Stimulated activated CD8-positive, alpha-beta memory T cell treated with anti-CD3 and anti-CD28 coated beads, Interleukin-12 subunit alpha, Interleukin-12 subunit beta, amount 100 ng/mL, for 24 hours (primary cell): ENCODE data around the gene MCOLN1.

Experiments
- DNase-seq: peaks from one replicate; pipeline ENCODE4 v3.0.0-alpha.2; 2020; ENCODE audit errors: extremely low read depth

MCOLN1 gene

DNA sequence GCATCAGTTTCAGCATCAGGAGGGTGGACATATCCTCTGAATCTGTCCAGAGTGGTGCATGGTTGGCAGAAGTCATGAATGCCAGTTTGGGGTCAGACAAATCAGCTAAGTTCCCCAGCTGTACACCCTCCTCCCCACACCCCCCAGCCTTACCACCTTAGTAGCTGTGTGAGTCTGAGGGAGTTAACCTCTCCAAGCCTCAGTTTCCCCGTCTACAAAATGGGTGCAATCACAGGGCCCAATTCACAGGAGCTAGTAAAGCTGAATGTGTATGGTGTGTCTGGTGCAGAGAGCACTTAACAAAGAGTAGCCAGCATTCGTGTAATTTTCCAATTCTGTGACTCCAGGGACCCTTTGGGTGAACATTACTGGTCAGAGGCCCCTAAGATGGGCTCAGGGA, 19.9 kb upstream of the MCOLN1 start:
- no peak for DNase-seq

GRCh38 chr19:7504684-7505083, 17.7 kb upstream of the MCOLN1 start:
- DNase-seq = no peak

DNA sequence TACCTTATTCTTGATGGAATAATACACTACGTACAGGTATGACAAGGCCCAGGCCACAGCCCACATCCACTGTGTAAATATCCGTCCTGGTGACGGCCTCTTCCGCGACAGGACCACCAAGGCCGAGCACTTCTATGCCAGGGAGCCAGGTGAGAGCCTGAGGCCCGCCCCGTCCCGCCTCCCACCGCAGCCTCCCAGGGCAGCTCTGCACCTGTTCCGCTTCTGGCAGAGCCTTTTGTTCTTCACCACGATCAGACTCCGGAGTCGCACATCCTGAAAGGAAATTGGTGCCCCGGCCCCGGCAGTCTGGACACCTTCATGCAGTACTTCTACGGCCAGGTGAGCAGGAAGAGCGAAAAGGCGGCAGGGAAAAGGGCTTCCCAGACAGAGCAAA, 17.1 kb upstream of the MCOLN1 start:
- DNase-seq = no peak

DNA sequence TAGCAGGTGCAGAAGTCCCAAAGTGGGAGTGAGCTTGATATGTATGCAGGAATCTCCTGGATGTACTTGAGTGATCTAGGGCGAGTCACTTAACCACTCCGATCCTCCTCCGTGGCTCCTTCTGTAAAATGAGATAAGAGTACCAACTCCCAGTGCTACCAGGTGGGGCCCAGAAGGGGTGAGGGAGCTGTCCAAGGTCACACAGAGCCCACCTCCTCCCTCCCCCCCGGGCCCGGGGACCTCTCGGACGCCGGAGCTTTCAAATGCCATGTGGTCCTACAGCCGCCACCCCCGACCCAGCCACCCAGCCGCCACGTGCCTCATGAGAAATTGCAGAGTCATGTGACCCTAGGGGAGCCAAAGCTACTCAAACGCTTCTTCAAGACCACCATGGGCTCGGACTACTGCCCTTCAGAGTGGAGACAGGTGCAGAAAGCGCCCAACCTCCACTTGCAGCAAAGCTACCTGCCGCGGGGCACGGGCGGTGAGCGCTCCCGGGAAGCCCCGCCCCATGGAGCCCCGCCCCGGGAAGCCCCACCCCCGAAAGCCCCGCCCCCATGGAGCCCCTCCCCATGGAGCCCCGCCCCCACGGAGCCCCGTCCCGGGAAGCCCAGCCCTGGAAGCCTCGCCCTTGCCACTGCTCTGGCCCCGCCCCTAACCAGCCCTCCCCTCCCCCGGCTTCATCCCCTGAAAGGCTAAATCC, 16.6 kb upstream of the MCOLN1 start:
- DNase-seq = no peak

DNA sequence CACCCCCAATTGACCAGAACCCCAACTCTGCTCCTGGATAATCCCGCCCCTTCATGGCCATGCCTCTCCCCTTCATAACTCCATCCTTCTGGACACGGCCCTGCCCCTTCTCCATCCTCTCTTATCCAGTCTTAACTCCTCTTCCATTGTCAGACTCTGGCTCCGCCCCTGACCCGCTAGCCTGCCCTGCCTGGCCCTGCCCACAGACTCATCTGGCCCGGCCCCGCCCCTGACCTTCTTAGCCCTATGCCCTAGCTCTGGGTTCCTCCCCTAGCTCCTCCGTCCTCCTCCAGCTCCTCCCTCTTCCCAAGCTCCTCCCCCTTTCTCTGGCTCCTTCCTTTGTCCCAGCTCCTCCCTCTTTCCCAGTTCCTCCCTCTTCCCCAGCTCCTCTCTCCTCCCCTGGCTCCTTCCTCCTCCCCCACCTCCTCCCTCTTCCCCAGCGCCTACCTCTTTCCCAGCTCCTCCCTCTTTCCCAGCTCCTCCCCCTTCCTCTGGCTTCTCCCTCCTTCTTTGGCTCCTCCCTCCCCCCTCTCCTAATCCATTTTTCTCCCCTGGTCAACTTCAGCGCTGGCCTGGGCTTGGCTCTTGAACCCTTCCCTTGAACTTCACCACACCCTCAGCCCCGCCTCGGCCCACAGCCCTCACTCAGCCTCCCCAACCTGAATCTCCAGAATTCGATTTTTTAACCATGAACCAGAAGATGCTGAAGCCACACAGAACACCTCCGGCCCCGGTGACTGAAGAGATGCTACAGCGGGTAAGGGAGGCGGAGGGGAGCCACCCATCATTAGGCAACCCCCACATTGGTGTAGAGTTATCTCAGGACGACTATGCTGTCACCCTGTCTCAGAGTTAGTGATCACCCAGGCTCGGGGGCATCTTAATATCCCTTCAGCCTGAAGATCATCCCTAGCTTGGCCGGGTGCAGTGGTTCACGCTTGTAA, 15.8 kb upstream of the MCOLN1 start:
- no peak for DNase-seq

DNA sequence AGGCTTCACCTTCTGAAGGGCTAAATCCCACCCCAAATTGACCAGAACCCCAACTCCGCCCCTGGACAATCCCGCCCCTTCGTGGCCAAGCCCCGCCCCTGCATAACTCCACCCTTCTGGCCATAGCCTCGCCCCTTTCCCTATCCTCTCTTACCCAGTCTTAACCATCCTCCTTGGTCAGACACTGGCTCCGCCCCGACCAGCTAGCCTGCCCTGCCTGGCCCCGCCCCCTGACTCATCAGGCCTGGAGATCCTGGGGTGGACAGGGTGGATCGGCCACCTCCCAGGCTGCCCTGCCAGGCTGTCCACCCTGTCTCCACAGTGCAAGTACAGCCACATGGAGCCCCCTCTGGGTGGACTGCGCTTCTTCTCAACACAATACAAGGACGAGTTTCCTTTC, 14.5 kb upstream of the MCOLN1 start:
- DNase-seq = no peak

- DNase-seq = no peak
Observed at GRCh38 chr19:7509625-7510024, 12.8 kb upstream of the MCOLN1 start.

GRCh38 chr19:7512400-7512851, 10.0 kb upstream of the MCOLN1 start:
- DNase-seq = no peak

- DNase-seq = no peak
Observed at GRCh38 chr19:7513809-7514642, 8.4 kb upstream of the MCOLN1 start.

DNA sequence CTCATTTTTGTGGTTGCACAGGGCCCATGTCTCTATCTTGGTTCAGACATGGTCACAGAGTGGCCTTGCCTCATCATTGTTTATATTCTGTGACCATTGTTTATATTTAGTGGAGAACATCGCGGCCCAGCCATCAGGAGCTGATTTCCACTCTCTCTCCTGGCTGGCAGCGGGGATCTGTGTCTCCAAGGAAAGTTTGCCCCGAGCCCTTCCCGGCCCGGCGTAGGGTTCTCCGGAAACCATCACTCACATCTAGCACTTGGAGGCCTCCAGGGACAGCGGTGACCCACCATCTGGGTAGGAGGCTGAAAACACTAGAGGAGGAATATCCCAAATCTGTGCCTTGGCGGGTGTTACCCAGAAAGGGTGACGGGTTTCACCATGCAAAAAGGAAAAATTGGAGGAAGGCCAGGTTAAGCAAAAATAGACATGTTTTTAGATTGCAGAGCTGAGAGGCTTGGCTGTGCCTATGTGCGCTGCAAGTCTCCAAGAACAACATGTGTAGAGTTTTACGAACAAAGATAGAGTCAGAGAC, 7.2 kb upstream of the MCOLN1 start:
- no peak for DNase-seq

GRCh38 chr19:7515645-7516151, 6.7 kb upstream of the MCOLN1 start, which contains the start of gene ZNF358:
Gene ZNF358 (plus strand): TSS chr19:7516103. CDS start chr19:7519243, 3,140 bp downstream.
- no peak for DNase-seq

GRCh38 chr19:7516333-7516732, 6.1 kb upstream of the MCOLN1 start:
- DNase-seq = no peak

DNA sequence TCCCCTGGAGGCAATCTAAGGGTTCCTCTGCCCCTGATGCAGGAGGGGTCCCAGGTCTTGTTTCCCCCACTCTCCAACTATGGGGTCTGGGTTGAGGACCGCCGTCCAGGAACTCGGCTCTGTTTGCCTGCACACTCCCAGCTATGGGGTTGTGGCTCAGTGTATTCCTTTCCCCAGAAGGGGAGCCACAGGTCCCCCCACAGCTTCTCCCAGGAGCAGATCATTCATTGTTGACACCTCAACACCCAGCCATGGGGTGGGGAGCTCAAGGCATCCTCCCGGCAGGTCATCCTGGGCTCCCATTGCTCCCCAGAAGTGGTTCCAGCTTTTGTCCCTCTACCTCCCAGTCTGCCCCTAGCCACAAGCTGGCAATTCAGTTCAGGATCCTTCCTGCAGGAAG, 5.5 kb upstream of the MCOLN1 start:
- no peak for DNase-seq

DNA sequence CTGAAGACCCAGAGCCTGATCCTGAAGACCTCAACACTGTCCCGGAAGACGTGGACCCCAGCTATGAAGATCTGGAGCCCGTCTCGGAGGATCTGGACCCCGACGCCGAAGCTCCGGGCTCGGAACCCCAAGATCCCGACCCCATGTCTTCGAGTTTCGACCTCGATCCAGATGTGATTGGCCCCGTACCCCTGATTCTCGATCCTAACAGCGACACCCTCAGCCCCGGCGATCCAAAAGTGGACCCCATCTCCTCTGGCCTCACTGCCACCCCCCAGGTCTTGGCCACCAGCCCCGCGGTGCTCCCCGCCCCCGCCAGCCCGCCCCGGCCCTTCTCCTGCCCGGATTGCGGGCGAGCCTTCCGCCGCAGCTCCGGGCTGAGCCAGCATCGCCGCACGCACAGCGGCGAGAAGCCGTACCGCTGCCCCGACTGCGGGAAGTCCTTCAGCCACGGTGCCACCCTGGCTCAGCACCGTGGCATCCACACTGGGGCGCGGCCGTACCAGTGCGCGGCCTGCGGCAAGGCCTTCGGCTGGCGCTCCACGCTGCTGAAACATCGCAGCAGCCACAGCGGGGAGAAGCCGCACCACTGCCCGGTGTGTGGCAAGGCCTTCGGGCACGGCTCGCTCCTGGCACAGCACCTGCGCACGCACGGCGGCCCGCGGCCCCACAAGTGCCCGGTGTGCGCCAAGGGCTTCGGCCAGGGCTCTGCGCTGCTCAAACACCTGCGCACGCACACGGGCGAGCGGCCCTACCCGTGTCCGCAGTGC, 2.9 kb upstream of the MCOLN1 start:
- no peak for DNase-seq

DNA sequence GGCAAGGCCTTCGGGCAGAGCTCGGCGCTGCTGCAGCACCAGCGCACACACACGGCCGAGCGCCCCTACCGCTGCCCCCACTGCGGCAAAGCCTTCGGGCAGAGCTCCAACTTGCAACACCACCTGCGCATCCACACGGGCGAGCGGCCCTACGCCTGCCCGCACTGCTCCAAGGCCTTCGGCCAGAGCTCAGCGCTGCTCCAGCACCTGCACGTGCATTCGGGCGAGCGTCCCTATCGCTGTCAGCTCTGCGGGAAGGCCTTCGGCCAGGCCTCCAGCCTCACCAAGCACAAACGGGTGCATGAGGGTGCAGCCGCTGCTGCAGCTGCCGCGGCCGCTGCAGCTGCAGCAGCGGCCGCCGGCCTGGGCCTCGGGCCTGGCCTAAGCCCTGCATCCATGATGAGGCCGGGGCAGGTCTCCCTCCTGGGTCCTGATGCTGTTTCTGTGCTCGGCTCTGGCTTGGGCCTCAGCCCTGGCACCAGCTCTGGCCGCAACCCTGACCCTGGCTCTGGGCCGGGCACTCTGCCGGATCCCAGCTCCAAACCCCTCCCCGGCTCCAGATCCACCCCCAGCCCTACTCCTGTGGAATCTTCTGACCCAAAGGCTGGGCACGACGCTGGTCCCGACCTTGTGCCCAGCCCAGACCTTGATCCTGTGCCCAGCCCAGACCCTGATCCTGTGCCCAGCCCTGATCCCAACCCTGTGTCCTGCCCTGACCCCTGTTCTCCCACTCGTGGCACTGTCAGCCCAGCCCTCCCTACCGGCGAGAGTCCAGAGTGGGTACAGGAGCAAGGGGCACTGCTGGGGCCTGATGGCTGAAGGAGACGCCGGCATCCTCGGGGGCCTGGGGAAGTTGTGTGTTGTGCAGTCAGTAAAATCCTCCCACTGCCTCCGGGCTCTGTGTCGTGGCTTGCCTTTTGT, 2.0 kb upstream of the MCOLN1 start:
- DNase-seq = no peak

DNA sequence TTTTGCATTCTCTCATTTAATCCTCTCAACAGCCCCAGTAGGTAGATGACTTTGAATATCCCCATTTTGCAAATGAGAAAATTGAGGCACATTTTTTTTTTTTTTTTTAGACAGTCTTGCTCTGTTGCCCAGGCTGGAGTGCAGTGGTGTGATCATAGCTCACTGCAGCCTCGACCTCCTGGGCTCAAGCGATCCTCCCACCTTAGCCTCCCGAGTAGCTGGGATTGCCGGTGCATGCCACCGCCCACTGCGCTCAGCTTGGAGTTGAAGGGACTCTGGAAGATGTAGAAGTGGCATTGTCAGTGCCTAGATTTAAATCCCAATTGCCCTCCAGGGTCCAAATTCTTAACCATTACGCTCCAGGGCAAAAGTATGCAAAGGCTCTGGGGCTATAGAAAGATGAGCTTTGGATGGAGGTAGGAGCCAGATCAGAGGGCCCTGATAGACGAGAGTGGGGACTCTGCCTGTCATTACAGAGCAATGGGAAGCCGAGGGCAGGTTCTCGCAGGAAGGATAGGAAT, 813 bp upstream of the MCOLN1 start:
- DNase-seq = no peak

DNA sequence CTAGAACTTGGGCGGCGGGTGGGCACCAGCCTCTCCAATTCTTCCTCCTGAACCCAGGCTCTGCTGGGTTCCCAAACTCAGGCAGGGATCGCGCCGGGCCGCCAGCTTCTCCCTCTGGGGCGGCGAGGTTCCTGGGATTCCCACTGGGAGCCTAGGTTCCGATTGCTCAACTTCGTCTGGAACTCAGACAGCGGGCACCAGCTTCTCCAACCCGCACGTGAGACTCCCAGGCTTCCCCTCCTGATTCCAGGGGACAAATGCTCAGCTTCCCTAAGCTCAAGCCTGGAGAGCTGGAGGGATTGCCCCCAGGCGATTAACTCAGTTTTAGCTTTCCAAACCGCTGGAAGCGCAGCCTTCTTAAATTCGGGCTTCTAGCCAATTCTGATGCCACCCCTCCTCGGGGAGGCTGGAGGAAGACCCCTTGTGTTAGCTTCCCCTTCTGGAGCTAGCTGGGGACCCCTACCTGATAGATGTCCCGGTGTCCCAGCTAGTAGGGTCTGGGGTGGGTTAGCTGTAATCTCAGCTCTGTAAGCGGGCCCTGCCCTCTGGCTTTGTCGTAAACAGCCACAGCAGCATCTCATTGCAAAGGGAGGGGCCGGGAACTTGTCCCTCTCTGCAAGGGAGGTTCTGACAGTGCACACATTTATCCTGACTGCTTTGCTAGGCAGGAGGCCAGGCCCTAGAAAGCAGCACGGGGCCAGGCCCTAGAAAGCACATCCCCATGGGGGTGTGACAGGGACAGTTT, 671 bp downstream of the MCOLN1 start:
- no peak for DNase-seq

- DNase-seq = no peak
Observed at GRCh38 chr19:7524523-7524922, 2.1 kb downstream of the MCOLN1 start.
